ENCODE data around the gene CCL22. TPM values are rescaled to one million over a fixed set of nuclear protein-coding genes. Genes with fewer than 3 reads are reported as not detected.

Gene CCL22
- total and polyA plus RNA-seq, 2 experiments from 2014 or later, result 0.19 TPM; not detected in 1

- peaks cover 4% of the 10 kb centered on the region for H3K4me1 Mint-ChIP-seq
- TF ChIP-seq ZNF114 (CRISPR knock-in tag; IDR thresholded peaks at IDR 0.05) (no peak), CTCF (conservative IDR thresholded peaks at IDR 0.05; ENCODE audit: low read depth in 2 of 2) (no peak), JUNB (IDR thresholded peaks at IDR 0.05; ENCODE audit: unreplicated experiment) (no peak), EZH2phosphoT487 (IDR thresholded peaks at IDR 0.05; ENCODE audit: unreplicated experiment) (no peak), ZNF462 (CRISPR knock-in tag; IDR thresholded peaks at IDR 0.05) (no peak), POLR2AphosphoS5 (IDR thresholded peaks at IDR 0.05; ENCODE audit: low read depth) (no peak), STAT1 (IDR thresholded peaks at IDR 0.05; ENCODE audit: unreplicated experiment) (no peak), ZNF331 (CRISPR knock-in tag; IDR thresholded peaks at IDR 0.05; ENCODE audit: low read depth) (no peak), ETS1 (IDR thresholded peaks at IDR 0.05) (no peak), NANOG (IDR thresholded peaks at IDR 0.05; ENCODE audit: borderline replicate concordance) (no peak), EZH2 (IDR thresholded peaks at IDR 0.05; ENCODE audit: low read depth, unreplicated experiment) (no peak), CREB1 (CRISPR knock-in tag; IDR thresholded peaks at IDR 0.05; ENCODE audit: low read depth) (no peak)
- TF ChIP-seq, protein P1, sequence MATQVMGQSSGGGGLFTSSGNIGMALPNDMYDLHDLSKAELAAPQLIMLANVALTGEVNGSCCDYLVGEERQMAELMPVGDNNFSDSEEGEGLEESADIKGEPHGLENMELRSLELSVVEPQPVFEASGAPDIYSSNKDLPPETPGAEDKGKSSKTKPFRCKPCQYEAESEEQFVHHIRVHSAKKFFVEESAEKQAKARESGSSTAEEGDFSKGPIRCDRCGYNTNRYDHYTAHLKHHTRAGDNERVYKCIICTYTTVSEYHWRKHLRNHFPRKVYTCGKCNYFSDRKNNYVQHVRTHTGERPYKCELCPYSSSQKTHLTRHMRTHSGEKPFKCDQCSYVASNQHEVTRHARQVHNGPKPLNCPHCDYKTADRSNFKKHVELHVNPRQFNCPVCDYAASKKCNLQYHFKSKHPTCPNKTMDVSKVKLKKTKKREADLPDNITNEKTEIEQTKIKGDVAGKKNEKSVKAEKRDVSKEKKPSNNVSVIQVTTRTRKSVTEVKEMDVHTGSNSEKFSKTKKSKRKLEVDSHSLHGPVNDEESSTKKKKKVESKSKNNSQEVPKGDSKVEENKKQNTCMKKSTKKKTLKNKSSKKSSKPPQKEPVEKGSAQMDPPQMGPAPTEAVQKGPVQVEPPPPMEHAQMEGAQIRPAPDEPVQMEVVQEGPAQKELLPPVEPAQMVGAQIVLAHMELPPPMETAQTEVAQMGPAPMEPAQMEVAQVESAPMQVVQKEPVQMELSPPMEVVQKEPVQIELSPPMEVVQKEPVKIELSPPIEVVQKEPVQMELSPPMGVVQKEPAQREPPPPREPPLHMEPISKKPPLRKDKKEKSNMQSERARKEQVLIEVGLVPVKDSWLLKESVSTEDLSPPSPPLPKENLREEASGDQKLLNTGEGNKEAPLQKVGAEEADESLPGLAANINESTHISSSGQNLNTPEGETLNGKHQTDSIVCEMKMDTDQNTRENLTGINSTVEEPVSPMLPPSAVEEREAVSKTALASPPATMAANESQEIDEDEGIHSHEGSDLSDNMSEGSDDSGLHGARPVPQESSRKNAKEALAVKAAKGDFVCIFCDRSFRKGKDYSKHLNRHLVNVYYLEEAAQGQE (IDR thresholded peaks at IDR 0.05; ENCODE audit: unreplicated experiment), result no peak
- H3K4me3 ChIP-seq, result no peak overlapping the region
- H3K27me3 ChIP-seq (ENCODE audit: insufficient read depth), result no peaks in the 10 kb centered on the region
- peaks cover 11% of the 10 kb centered on the region for H3K27me3 Mint-ChIP-seq (ENCODE audit: insufficient read depth, low read depth, poor library complexity)
- peaks cover 3% of the 10 kb centered on the region; the same call in 1 of the 3 replicates for H3K9me3 Mint-ChIP-seq
- no peak overlapping the region for H3K4me3 Mint-ChIP-seq
- H3K27ac Mint-ChIP-seq, result no peak overlapping the region
- no peak overlapping the region for H3K4me2 ChIP-seq
- no peak overlapping the region for H2AFZ ChIP-seq
- no peaks in the 10 kb centered on the region for H3K4me1 ChIP-seq (ENCODE audit: insufficient read depth)
- H3K36me3 ChIP-seq (ENCODE audit: insufficient read depth), result no peaks in the 10 kb centered on the region
- H3F3A ChIP-seq (replicated peaks; ENCODE audit: low read depth), result 0 out of 2 replicates have a peak, but pooled peaks cover 4% of the 10 kb centered on the region
- ATAC-seq (no peak), DNase-seq (ENCODE audit: low spot score) (no peak)
- no peaks in the 10 kb centered on the region for H3K9me2 ChIP-seq (ENCODE audit: insufficient read depth)
- H3K27ac ChIP-seq (ENCODE audit: low read depth), result no peak overlapping the region
- no peaks in the 10 kb centered on the region for H3K36me3 Mint-ChIP-seq (ENCODE audit: low read depth)
- no peaks in the 10 kb centered on the region for H4K20me1 ChIP-seq (replicated peaks; ENCODE audit: insufficient read depth)
- no peaks in the 10 kb centered on the region for H3K79me2 ChIP-seq (replicated peaks; ENCODE audit: insufficient read depth)
These were observed 32.2 kb downstream of the CCL22 start for GRCh38 chr16:57390636-57391295.

Data from GM23338 (cell line).